HG03045 (cell line): ENCODE measurements around the gene EVI2B.
"Not testable (repeated sequence)": the region's sequence is repeated elsewhere in the genome, so short reads cannot be mapped to it uniquely, and the experiment has no call there.

ENCODE experiments used
- ATAC-seq: cut with Tn5 transposase; IDR thresholded peaks from one replicate; pipeline ENCODE4 v1.9.1; 2021; ENCODE audit warnings: mild to moderate bottlenecking, moderate library complexity; ENCODE audit not compliant: unreplicated experiment

The EVI2B gene

GRCh38 chr17:31313982-31314781 is at the start of gene EVI2B:
Gene EVI2B (minus strand): TSS chr17:31314054. CDS start chr17:31305609, 8,445 bp downstream.
- no peak for ATAC-seq

GRCh38 chr17:31357839-31358394 is 44.1 kb upstream of the EVI2B start:
- no peak for ATAC-seq

GRCh38 chr17:31357091-31357490 is 43.2 kb upstream of the EVI2B start:
- no peak for ATAC-seq

- ATAC-seq = no peak
These were observed 42.1 kb upstream of the EVI2B start for GRCh38 chr17:31355935-31356334.

- ATAC-seq = no peak
These were observed 35.6 kb upstream of the EVI2B start for GRCh38 chr17:31349454-31349853.

GRCh38 chr17:31345191-31345747 is 31.4 kb upstream of the EVI2B start:
- not testable (repeated sequence) for ATAC-seq

GRCh38 chr17:31339906-31340661 is 26.2 kb upstream of the EVI2B start:
- no peak for ATAC-seq

- ATAC-seq = no peak
These were observed 15.4 kb upstream of the EVI2B start for GRCh38 chr17:31329221-31329620.

GRCh38 chr17:31328160-31328535 is 14.3 kb upstream of the EVI2B start:
- ATAC-seq = no peak

- ATAC-seq = no peak
These were observed 13.8 kb upstream of the EVI2B start for GRCh38 chr17:31327534-31328159.

- ATAC-seq = no peak
These were observed 9.7 kb upstream of the EVI2B start for GRCh38 chr17:31323551-31323950.

GRCh38 chr17:31321966-31322365 is 8.1 kb upstream of the EVI2B start:
- ATAC-seq = no peak

GRCh38 chr17:31321481-31321880 is 7.6 kb upstream of the EVI2B start, which contains the start of gene EVI2A:
Gene EVI2A (minus strand): TSS chr17:31321622. CDS start chr17:31319013, 2,609 bp downstream.
- ATAC-seq = no peak

GRCh38 chr17:31320791-31321190 is 6.9 kb upstream of the EVI2B start:
- no peak for ATAC-seq

GRCh38 chr17:31320241-31320640 is 6.4 kb upstream of the EVI2B start:
- ATAC-seq = no peak

GRCh38 chr17:31318851-31319661 is 5.2 kb upstream of the EVI2B start:
- ATAC-seq = no peak

- peak; percentile 40 for ATAC-seq
These were observed 4.5 kb upstream of the EVI2B start for GRCh38 chr17:31318298-31318801.

GRCh38 chr17:31314782-31315100 is 887 bp upstream of the EVI2B start:
- ATAC-seq = no peak

- not testable (repeated sequence) for ATAC-seq
These were observed 1.6 kb downstream of the EVI2B start for GRCh38 chr17:31312223-31312622.

GRCh38 chr17:31311526-31311925 is 2.3 kb downstream of the EVI2B start:
- ATAC-seq = no peak
